Glutamatergic neuron (in vitro differentiated cells): Measurements from ENCODE around the gene SORCS1. TPM values are rescaled to one million over a fixed set of nuclear protein-coding genes. Genes with fewer than 3 reads are reported as not detected.

Experiments used
- DNase-seq: peaks from one replicate; pipeline ENCODE4 v3.0.0; 2022
- H3K27ac Mint-ChIP-seq: one replicate; pipeline ENCODE4 v1.8.0; 2020; ENCODE audit warnings: mild to moderate bottlenecking, mixed read lengths, inconsistent platforms; ENCODE audit not compliant: unreplicated experiment
- H3K27me3 Mint-ChIP-seq: one replicate; pipeline ENCODE4 v1.8.0; 2020; ENCODE audit warnings: mild to moderate bottlenecking, moderate library complexity, mixed read lengths, inconsistent platforms; ENCODE audit not compliant: unreplicated experiment
- H3K36me3 Mint-ChIP-seq: one replicate; pipeline ENCODE4 v1.8.0; 2020; ENCODE audit warnings: mild to moderate bottlenecking, mixed read lengths, inconsistent platforms; ENCODE audit not compliant: unreplicated experiment
- H3K4me1 Mint-ChIP-seq: one replicate; pipeline ENCODE4 v1.8.0; 2020; ENCODE audit warnings: mild to moderate bottlenecking, low read depth, mixed read lengths, inconsistent platforms; ENCODE audit not compliant: unreplicated experiment
- H3K4me3 Mint-ChIP-seq: one replicate; pipeline ENCODE4 v1.8.0; 2020; ENCODE audit warnings: mild to moderate bottlenecking, mixed read lengths, inconsistent platforms; ENCODE audit not compliant: unreplicated experiment
- H3K9me3 Mint-ChIP-seq: one replicate; pipeline ENCODE4 v1.8.0; 2020; ENCODE audit warnings: mild to moderate bottlenecking, moderate library complexity, mixed read lengths, inconsistent platforms; ENCODE audit not compliant: unreplicated experiment
- CTCF ChIP-seq: fragments of 200-600 bp; sonication (generic); IDR thresholded peaks from one replicate; pipeline ENCODE4 v1.5.0; 2021; ENCODE audit not compliant: partially characterized antibody, unreplicated experiment
- total RNA-seq: library from RNA; stranded (reverse); fragmentation: NEBNext Ultra II Directional; extraction: Animal tissue kit (Norgen Biotek cat#: 25700); gene quantifications from one replicate; pipeline ENCODE4 v1.2.1, GENCODE V29; 2021; ENCODE audit not compliant: unreplicated experiment

SORCS1 gene
- total RNA-seq, 1 donor from 2014 or later = 3.3 TPM

DNA sequence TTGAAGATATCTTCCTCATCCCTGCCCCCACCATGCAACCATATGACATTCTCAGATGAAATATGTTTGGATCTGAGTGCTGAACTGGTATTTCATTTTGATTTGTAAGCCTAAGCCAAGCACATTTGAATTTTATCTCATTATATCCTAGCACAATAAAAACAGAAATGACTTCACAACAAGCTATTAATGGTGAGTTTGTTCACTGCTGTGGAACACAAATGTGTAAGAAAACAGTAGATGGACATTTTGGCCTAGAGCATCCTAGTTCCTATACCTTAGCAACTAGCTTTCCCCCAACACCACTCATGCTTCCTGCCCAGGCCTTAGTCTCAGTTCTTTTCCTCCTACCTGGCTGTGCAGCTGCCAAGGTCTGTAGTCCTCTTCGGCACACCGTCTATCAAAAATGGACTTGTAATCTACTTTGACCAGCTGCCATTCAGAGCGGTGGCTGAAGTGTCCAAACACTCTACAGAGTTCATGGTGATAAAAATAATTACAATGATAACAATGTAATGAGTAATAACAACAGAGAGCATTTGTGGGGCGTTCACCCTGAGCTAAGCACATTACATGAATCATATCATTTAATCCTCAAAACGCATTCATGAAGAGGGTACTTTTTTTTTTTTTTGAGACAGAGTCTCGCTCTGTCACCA is 491.9 kb downstream of the SORCS1 start:
- DNase-seq = no peak
- Mint-ChIP-seq H3K9me3 (no peaks in the 10 kb centered on the region), H3K27ac (no peak overlapping the region), H3K4me1 (no peaks in the 10 kb centered on the region), H3K27me3 (no peaks in the 10 kb centered on the region), H3K36me3 (peaks cover 6% of the 10 kb centered on the region), H3K4me3 (no peak overlapping the region)
- TF ChIP-seq CTCF = no peak

DNA sequence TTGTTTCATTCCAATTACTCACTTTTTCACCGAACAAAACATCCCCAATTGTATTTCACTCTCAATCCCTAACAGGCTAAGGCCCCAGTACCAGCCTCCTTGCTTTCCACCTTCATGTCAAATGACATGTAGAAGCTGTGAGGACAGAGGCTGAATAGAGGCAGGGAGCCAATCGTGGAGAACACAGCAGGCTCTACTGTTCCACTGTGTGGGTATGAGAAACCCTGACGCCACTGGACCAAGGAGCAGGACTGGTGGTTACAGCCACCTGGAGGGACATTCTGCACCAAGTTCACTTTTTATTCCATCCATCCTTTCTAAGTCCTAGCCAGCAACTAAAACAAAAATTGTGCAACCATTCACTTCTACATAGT is 502.8 kb downstream of the SORCS1 start:
- DNase-seq = no peak
- Mint-ChIP-seq H3K27me3 (no peaks in the 10 kb centered on the region), H3K4me1 (no peaks in the 10 kb centered on the region), H3K9me3 (peaks cover 1% of the 10 kb centered on the region), H3K27ac (no peak overlapping the region), H3K4me3 (no peak overlapping the region), H3K36me3 (no peaks in the 10 kb centered on the region)
- TF ChIP-seq CTCF = no peak

- Mint-ChIP-seq H3K4me1 (no peaks in the 10 kb centered on the region), H3K4me3 (no peak overlapping the region), H3K9me3 (peaks cover 1% of the 10 kb centered on the region), H3K27me3 (no peaks in the 10 kb centered on the region), H3K36me3 (no peaks in the 10 kb centered on the region), H3K27ac (no peak overlapping the region)
- DNase-seq = no peak
- TF ChIP-seq CTCF = no peak
Measured at GRCh38 chr10:106661133-106661766, 503.3 kb downstream of the SORCS1 start.

DNA sequence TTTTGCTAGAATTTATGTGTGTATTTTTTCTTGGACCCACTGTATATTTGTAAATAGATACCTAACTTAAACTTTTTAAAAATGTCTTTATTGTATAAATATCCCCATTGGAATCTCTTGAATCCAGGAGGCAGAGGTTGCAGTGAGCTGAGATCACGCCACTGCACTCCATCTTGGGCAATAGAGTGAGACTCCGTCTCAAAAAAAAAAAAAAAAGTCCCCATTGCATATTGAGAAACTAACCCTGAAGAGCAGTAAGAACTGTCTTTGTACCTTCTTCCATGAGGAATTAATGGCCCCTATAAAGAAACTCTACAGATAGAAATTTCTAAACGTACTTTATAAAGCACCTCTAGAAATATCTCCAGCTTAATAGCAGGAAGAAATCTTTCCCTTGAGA is 504.0 kb downstream of the SORCS1 start:
- DNase-seq = no peak
- no peak overlapping the region for H3K4me3 Mint-ChIP-seq
- peaks cover 1% of the 10 kb centered on the region for H3K9me3 Mint-ChIP-seq
- H3K27me3 Mint-ChIP-seq = no peaks in the 10 kb centered on the region
- H3K4me1 Mint-ChIP-seq = peaks cover 1% of the 10 kb centered on the region
- no peaks in the 10 kb centered on the region for H3K36me3 Mint-ChIP-seq
- H3K27ac Mint-ChIP-seq = no peak overlapping the region
- TF ChIP-seq CTCF = no peak

DNA sequence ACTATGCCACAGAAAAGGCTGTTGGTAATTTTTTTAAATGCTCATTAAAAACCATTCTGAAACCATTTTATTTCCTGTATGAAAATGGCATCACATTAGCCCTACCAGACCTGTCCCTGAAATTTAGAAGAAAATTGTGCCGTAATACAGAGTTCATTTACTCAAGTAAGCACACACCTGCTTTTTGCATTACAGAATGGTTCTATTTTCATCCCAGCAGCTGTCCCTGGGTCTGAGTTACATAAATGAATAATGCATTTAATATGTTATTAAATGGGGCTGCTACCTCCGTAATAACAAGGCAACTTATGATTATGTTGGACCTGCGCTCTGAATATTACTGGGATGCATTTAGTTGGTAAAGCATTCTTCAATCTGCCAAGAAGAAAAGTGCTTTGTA is 508.9 kb downstream of the SORCS1 start:
- no peaks in the 10 kb centered on the region for H3K36me3 Mint-ChIP-seq
- H3K27ac Mint-ChIP-seq = no peak overlapping the region
- no peak for TF ChIP-seq CTCF
- no peaks in the 10 kb centered on the region for H3K27me3 Mint-ChIP-seq
- no peak for DNase-seq
- H3K4me3 Mint-ChIP-seq = no peak overlapping the region
- peaks cover 12% of the 10 kb centered on the region for H3K4me1 Mint-ChIP-seq
- no peaks in the 10 kb centered on the region for H3K9me3 Mint-ChIP-seq
